LNCaP clone FGC (cell line): Measurements from ENCODE around the gene DGKB.

Experiments
- DNase-seq: peaks from one replicate; pipeline ENCODE4 v3.0.0-alpha.2; 2011; ENCODE audit warnings: low read depth
- H3K4me3 ChIP-seq: 2 replicates; pipeline ENCODE4 v1.5.1; 2011; ENCODE audit warnings: mild to moderate bottlenecking, low read depth, low read length, control low read depth
- TF ChIP-seq, protein P1 (sequence below): IDR thresholded peaks from 2 replicates; pipeline ENCODE4 v1.5.1; 2012; ENCODE audit warnings: mild to moderate bottlenecking; ENCODE audit not compliant: control insufficient read depth, insufficient read depth; ENCODE audit errors: extremely low read depth

The DGKB gene

DNA sequence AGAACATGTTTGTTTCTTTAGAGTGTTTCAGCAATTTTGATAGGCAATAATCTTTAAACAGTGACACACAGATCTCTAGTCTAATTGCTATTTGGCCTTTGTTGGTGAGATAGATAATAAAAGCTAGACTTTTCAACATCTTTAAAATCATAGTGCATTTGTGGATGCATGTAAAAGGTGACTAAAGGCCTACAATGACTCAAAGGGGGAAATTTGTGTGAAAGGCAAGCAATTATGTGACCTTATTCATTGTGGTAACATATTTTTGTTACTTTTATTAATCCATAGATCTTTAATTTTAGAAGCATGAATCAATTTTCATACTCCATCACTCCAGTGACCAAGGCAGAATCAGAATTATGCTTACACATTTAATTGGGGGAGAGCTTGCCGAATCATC, 299.7 kb downstream of the DGKB start:
- no peak for DNase-seq
- TF ChIP-seq, protein P1, sequence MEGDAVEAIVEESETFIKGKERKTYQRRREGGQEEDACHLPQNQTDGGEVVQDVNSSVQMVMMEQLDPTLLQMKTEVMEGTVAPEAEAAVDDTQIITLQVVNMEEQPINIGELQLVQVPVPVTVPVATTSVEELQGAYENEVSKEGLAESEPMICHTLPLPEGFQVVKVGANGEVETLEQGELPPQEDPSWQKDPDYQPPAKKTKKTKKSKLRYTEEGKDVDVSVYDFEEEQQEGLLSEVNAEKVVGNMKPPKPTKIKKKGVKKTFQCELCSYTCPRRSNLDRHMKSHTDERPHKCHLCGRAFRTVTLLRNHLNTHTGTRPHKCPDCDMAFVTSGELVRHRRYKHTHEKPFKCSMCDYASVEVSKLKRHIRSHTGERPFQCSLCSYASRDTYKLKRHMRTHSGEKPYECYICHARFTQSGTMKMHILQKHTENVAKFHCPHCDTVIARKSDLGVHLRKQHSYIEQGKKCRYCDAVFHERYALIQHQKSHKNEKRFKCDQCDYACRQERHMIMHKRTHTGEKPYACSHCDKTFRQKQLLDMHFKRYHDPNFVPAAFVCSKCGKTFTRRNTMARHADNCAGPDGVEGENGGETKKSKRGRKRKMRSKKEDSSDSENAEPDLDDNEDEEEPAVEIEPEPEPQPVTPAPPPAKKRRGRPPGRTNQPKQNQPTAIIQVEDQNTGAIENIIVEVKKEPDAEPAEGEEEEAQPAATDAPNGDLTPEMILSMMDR: no peak
- no peak overlapping the region for H3K4me3 ChIP-seq

DNA sequence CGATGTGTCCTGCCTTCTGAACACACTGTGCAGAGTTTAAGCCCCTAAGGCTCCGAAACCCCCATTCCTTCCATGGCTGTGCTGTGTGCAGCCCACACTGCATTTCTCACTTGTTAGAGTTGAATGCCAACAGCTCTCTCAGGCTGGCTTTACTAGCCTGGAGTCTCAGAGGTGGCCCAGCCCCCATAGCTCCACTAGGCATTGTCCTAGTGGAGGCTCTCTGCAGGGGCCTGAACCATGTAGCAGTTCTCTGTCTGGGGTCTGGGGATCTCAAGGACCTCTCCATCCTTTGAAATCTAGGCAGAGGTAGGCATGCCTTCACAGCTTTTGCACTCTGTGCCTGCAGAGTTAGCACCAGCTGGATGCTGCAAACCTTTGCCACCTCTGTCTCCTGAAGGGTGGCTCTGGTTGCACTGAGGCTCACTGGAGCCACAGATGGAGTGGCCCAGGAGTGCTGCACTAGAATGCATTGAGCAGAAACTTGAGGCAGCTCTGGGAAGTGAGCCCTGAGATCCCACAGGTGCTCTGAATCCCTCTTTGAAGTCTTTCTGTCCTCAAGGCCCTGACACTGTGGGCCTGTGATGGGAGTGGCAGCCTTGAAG, 301.7 kb downstream of the DGKB start:
- no peak for DNase-seq
- TF ChIP-seq, protein P1: no peak
- H3K4me3 ChIP-seq: no peak overlapping the region

DNA sequence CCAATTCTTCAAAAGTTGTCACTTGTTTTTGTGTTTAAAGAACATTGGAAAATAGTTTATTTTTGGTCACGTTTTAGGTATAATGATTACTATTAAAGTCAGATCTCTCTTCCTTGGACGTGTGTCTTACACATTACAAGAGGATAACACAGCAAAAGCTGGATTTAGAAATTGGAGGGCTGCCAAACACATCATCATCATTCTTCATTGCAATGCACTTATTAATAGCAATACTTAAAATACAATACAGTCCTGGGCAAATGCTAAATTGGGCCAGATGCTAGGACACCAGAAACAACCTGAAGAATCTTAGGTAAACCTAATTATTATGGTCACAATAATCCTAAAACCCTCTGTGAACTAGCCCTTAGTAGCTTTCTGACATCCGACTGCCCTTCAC, 303.6 kb downstream of the DGKB start:
- TF ChIP-seq, protein P1: no peak
- no peak for DNase-seq
- H3K4me3 ChIP-seq: no peak overlapping the region

DNA sequence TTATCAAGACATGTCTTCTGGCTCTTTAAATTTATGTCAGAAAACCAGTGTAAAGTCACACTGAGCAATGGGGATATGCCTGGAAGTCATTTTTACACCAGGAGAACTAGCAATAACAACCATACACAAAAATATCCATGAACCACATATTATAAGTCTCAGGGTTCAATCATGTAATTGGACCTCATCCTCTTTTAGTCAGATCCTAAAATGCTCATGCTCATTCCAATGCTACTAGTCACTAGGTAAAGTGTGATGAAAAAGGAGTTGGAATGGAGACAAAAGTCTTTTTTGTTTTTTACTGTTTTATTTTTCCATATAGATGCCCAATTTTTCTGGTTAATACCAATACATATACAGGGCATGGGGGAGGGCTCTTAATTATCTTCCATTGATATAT, 306.1 kb downstream of the DGKB start:
- TF ChIP-seq, protein P1: no peak
- no peak overlapping the region for H3K4me3 ChIP-seq
- no peak for DNase-seq

DNA sequence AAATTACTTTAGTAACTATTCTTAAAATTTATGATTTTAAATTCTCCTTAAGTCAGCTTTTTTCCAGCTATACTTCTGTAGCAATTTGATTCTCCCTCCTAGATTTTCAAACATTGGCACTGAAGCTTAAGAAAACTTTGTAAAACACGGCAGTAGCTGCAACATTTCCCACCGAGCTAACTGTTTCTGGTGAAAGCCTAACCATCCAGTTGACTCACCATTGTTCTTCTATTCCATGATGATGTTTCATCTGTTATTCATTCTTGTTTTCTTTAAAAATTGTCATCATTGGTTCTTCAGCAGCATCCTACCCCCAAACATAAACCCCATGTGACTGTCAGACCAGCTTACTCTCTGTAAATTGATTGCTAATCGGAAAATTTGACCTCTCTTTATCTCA, 312.3 kb downstream of the DGKB start:
- DNase-seq: no peak
- H3K4me3 ChIP-seq: no peak overlapping the region
- TF ChIP-seq, protein P1: no peak

DNA sequence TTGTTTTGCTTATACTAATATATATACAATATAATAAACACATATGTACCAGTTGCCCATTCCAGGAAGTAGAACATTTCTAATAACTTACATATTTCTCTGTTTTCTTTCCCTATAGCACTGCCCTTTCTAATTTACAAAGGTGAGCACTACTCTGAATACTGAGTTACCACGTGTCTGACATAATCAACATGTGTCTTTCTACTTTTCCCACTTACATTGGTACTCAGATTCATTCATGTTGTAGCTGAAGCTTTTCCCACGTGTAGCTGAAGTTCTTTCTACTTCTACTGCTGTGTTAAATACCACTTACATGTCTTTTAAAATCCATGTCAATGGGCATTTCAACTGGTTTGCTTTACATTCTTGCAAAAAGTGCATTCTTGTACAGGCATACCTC, 317.3 kb downstream of the DGKB start:
- TF ChIP-seq, protein P1: no peak
- DNase-seq: no peak
- H3K4me3 ChIP-seq: no peak overlapping the region

DNA sequence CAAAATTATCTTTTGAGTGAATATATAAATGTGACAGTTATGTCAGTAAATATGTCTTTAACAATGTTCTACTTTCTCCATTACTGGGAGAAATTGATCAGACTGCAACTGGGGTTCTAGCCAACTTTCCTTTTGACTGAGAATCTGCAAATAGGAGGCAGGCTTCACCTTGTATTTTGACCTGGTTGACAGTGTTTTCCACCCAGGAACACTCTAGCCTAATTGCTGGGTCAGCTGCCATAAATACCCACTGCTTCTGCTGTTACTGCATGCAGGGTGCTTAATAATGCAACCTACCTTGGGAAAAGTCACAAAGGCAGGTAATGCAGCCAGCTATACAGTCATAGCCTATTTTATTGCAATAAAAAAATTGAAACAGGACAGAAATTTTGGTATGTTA, 319.0 kb downstream of the DGKB start:
- H3K4me3 ChIP-seq: no peak overlapping the region
- TF ChIP-seq, protein P1: no peak
- no peak for DNase-seq
